GM21423 (cell line): ENCODE data around the gene C16orf78.
"Not testable (repeated sequence)": the region's sequence is repeated elsewhere in the genome, so short reads cannot be mapped to it uniquely, and the experiment has no call there.

Experiments used
- ATAC-seq: cut with Tn5 transposase; IDR thresholded peaks from one replicate; pipeline ENCODE4 v1.9.1; 2021; ENCODE audit warnings: mild to moderate bottlenecking, moderate library complexity; ENCODE audit not compliant: unreplicated experiment

The C16orf78 gene

GRCh38 chr16:49349446-49350168 is 24.0 kb upstream of the C16orf78 start:
- no peak for ATAC-seq

DNA sequence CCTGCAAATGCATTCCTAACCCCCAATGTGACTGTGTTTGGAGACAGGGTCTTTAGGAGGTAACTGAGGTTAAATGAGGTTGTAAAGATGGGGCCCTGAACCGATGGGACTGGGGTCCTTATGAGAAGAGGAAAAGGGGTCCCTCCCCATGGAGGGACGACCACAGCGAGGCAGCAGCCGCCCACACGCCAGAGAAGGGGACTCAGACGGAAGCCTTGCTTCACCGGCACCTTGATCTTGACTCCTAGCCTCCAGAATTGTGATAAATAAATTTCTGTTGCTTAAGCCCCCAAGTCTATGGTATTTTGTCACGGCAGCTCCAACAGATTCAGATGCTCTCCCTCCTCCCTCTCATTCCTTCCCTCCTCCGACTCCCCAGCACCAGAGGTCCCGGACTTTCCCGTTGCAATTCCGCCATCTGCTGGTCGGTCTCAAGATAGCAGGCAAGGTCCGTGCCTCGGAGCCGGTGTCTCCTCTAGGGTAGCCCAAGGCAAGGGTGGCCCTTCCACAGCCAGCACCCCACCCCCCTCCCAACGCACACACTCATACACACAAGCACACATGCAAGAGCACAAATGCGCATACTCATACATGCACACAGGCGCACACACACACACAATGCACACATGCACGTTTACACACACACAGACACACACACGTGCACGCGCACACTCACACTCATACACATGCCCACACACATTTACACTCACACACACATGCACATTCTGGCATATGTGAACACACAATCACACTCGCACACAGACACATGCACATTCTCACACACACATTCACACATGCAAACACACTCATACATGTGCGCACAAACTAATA is 23.1 kb upstream of the C16orf78 start:
- ATAC-seq: no peak

GRCh38 chr16:49351096-49351487 is 22.5 kb upstream of the C16orf78 start:
- no peak for ATAC-seq

- ATAC-seq: no peak
Measured at GRCh38 chr16:49352892-49353291, 20.7 kb upstream of the C16orf78 start.

GRCh38 chr16:49353680-49354079 is 19.9 kb upstream of the C16orf78 start:
- no peak for ATAC-seq

DNA sequence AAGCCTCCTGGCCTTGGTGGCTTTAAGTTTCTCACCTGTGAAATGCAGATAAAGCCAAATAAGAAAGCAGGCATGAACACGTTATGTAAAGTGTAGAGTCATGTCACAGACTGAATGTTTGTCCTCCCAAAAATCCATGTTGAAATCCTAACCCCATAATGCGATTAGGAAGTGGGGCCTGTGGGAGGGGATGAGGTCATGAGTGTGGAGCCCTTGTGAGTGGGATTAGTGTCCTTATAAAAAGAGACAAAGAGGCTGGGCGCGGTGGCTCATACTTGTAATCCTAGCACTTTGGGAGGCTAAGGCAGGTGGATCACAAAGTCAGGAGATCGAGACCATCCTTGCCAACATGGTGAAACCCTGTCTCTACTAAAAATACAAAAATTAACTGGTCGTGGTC is 19.5 kb upstream of the C16orf78 start:
- no peak for ATAC-seq

GRCh38 chr16:49354991-49355390 is 18.6 kb upstream of the C16orf78 start:
- no peak for ATAC-seq

GRCh38 chr16:49355933-49356665 is 17.5 kb upstream of the C16orf78 start:
- ATAC-seq: no peak

DNA sequence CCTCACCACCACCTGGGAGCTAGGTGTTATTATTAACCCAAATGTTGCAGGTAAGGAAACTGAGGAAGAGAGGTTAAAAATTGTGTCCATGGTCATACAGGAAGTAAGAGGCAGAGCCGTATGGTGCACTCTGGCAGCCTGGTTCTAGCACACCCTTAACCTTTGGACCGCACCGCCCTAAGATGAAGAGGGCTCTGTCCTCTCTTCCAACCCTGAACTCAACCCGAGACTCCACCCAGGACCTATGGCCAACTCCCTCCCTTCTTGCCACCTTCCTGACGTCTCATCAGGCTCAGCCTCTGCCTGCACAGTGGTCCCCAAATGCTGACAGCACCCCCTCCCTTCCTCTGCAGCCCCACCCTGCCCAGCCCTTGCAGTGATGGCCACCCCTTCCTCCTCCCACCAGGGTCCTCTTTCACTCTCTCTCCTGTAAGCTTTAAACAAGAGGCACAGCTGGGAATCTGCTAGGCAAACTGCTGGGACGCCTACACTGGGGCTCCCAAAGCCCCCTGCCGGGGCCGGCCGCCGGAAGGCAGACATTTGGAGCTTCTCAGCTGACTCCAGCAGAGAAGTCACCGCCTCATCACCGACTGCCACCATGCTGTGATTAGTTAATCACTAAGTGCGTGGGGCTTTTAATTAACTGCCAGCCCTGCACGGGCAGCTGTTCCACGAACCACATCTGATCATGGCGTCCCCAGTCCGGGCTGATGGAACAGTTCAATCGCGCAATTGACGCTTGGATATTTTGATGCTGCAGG is 16.7 kb upstream of the C16orf78 start:
- no peak for ATAC-seq

- no peak for ATAC-seq
Measured at GRCh38 chr16:49359591-49359990, 14.0 kb upstream of the C16orf78 start.

- ATAC-seq: not testable (repeated sequence)
Measured at GRCh38 chr16:49361731-49362130, 11.9 kb upstream of the C16orf78 start.

GRCh38 chr16:49362230-49362629 is 11.4 kb upstream of the C16orf78 start:
- no peak for ATAC-seq

DNA sequence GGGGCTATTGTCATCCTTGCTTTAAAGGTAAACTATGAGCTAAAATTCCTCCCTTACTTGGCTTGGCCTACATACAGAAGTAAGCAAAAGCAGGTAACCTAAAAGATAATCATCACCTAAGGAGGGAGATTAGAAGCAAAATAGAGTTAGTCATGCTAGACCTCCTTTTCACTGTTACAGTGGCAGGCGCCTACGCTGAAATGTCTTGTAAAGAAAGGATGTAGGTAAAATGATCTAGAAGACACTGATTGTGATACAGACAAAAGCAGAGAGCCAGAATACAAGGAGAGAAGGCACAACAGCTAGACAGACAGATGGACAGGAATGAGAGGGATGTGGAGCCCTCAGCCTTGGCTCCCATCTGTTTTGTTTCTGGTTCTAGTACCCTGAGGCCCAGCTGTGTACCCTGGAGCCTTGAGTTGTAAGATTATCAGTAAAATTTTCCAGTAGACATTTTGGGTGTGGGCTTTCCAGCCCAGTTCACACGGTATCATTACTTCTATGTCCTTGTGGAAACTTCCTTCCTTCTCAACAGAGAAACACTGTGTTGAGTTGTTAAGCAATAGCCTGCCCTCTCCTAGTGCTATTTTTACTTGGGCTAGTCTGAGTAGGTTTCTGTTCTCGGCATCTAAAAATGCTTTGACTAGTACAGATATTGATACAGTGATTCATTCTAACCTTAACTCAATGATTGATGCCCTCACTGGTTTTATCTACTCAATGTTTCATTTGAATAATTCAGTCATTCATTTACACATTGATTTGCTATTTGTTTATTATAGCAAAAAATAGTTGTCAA is 7.7 kb upstream of the C16orf78 start:
- peak; percentile 77 for ATAC-seq

GRCh38 chr16:49366669-49367068 is 6.9 kb upstream of the C16orf78 start:
- ATAC-seq: peak; percentile 54

DNA sequence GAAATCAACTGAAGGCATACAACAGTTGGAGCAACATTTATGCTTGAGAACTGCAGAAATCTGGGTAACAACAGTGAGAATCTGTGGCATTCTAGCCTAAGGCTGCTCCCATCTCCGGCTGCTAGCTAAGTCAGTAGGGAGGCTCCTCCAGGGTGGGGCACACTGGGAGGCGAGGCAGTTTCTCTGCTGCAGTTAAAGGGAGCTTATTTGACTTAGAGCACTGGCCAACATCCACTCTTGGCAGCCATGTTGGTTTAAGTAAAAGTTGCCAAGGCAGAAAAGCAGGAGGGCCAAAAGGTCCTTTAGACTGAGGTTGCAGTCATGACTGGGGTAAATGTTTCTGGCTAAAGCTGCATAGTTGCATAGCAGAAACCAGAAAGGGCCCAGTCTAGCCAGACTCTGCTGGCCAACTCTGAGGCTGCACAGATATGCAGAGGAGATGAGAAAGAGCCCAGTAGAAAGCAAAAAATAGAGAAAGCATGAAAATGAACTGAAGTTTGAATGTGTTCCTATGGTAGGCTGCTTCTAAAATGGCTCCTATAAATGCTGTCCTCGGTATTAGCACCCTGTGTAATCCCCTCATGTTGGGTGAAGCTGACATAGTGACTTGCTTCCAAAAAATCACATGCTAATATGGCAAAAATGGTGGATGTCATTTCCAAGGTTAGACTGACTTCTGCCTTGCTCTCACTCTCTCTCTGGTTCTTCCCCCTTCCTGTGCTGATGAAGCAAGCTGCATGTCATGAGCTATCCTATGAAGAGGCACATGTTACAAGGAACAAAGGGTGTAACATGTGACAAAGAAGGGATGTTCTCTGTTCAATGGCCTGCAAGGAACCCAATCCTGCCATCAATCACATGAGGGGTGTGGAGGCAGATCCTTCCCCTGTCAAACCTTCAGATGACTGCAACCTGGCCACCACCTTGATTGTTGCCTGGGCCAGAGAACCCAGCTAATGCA is 3.7 kb upstream of the C16orf78 start:
- ATAC-seq: no peak

DNA sequence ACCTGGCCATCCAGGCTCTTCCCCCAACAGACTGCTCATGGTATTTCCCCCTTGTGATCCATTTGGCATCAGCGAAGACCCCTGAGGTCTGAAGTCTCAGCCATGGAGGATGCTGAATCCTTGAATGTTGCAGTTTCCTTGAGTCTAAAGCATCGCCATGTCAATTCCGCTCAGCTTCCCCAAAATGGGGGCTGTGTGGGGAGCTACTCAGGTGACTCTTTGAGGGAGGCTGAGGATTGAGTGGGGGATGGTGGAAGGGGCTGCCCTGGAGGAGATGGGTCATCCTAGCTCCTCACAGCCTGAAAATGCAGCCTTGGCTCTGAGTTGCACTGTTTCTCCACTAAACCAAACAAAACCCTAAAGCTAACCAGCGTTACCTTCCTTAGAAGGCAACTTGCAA is 2.6 kb downstream of the C16orf78 start:
- no peak for ATAC-seq

DNA sequence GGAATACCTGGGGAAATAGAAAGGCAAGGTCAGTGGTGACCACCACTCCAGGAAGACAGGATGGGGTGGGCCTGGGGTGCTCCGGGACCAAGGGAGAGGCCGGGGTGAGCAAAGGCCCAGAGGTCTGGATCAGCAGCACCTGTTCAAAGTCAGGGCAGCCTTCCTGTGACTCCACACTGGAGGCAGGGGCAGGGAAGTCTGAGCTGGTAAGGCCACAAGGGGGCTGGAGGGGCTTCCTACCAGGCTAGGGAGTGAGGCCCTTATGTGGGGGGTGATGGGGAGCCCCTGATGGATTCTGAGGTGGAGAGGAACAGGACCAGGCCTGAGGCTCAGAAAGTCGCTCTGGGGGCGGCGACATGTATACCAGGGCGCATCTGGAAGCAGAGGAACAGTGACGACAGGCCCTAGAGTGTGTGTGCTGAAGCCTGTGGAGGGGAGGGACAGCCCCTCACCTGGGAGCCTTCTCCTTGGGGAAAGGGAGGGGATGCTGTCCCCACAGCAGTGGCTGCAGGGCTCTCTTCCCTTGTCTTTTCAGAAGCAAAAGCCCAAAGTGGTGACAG is 3.7 kb downstream of the C16orf78 start:
- no peak for ATAC-seq

GRCh38 chr16:49378238-49378637 is 4.6 kb downstream of the C16orf78 start:
- no peak for ATAC-seq

- ATAC-seq: no peak
Measured at GRCh38 chr16:49378816-49379215, 5.2 kb downstream of the C16orf78 start.
